B cell (primary cell): Measurements from ENCODE around the gene HOXB3. TPM values are rescaled to one million over a fixed set of nuclear protein-coding genes. Genes with fewer than 3 reads are reported as not detected.

Source experiments
- ATAC-seq: fragments of 200-7000 bp; cut with Tn5 transposase; one replicate; pipeline ENCODE4 v1.10.0; 2021; ENCODE audit warnings: low read depth, mild to moderate bottlenecking, moderate number of reproducible peaks, moderate library complexity
- CTCF ChIA-PET: fragments of 350-600 bp; sonication (Branson Sonifier 250); formaldehyde crosslinking; loops from one replicate; lab custom pipeline; 2021; ENCODE audit warnings: antibody characterized with exemption, inconsistent platforms; lab: Charles Lee
- POLR2A ChIA-PET: fragments of 350-600 bp; sonication (Branson Sonifier 250); formaldehyde crosslinking; loops from one replicate; lab custom pipeline; 2021; ENCODE audit warnings: antibody characterized with exemption; lab: Charles Lee
- DNase-seq: peaks from one replicate; pipeline ENCODE4 v3.0.0; 2013
- H2AFZ ChIP-seq: 2 replicates; pipeline ENCODE4 v1.6.1; 2012; ENCODE audit warnings: mild to moderate bottlenecking, low read depth, low read length; ENCODE audit not compliant: insufficient read depth, poor library complexity, severe bottlenecking
- H3K27ac ChIP-seq, 2 donors: 1 replicate in 1 of 2; 2 replicates in 1 of 2; pipeline ENCODE4 v1.5.1; 2012 to 2013; ENCODE audit warnings: low read length in 2 of 2, mild to moderate bottlenecking in 2 of 2, moderate library complexity in 1 of 2
- H3K27me3 ChIP-seq, 4 experiments: fragments of 200-600 bp in 1 of 4; sonication (generic) in 1 of 4; replicated peaks in 1 of 4; 1 replicate in 2 of 4; 2 replicates in 2 of 4; pipeline versions ENCODE4 v1.6.1 to v1.7.0; 2013 to 2016; ENCODE audit warnings: low read length in 3 of 4, mild to moderate bottlenecking in 2 of 4, mixed read lengths in 1 of 4, moderate library complexity in 1 of 4; ENCODE audit not compliant: insufficient read depth in 4 of 4, control insufficient read depth in 3 of 4; ENCODE audit errors: control extremely low read depth in 1 of 4
- H3K36me3 ChIP-seq, 2 experiments: replicated peaks in 1 of 2; 1 replicate in 1 of 2; 2 replicates in 1 of 2; pipeline versions ENCODE4 v1.6.1 to v1.7.1; 2013; ENCODE audit warnings: low read length in 1 of 2; ENCODE audit not compliant: insufficient read depth in 2 of 2, control insufficient read depth in 1 of 2; ENCODE audit errors: control extremely low read depth in 1 of 2, extremely low read depth in 1 of 2
- H3K4me1 ChIP-seq, 2 donors: fragments of 200-600 bp in 1 of 2; sonication (generic) in 1 of 2; 1 replicate in 1 of 2; 2 replicates in 1 of 2; pipeline versions ENCODE4 v1.5.1 to v1.6.1; 2013 to 2017; ENCODE audit warnings: low read length in 2 of 2; ENCODE audit not compliant: control insufficient read depth in 2 of 2, insufficient read depth in 2 of 2
- H3K4me2 ChIP-seq: replicated peaks from 2 replicates; pipeline ENCODE3; 2012; ENCODE audit warnings: mild to moderate bottlenecking, low read depth, low read length; ENCODE audit not compliant: poor library complexity, severe bottlenecking
- H3K4me3 ChIP-seq, 5 experiments: fragments of 200-600 bp in 1 of 5; sonication (generic) in 1 of 5; 1 replicate in 3 of 5; 2 replicates in 2 of 5; pipeline versions ENCODE4 v1.5.1 to v1.7.0; 2011 to 2016; ENCODE audit warnings: low read length in 4 of 5, mild to moderate bottlenecking in 4 of 5, low read depth in 2 of 5, control low read depth in 1 of 5, moderate library complexity in 1 of 5; ENCODE audit not compliant: insufficient read depth in 1 of 5; ENCODE audit errors: control extremely low read depth in 1 of 5, extremely low read depth in 1 of 5
- H3K79me2 ChIP-seq: fragments of 200-600 bp; sonication (generic); one replicate; pipeline ENCODE4 v1.6.0; 2016; ENCODE audit warnings: low read length; ENCODE audit not compliant: control insufficient read depth, insufficient read depth
- H3K9ac ChIP-seq: fragments of 200-600 bp; sonication (generic); 2 replicates; pipeline ENCODE4 v1.6.1; 2017; ENCODE audit warnings: mild to moderate bottlenecking, low read length, moderate library complexity
- H3K9me3 ChIP-seq, 3 donors: one replicate each; pipeline versions ENCODE4 v1.6.1 to v1.7.1; 2013; ENCODE audit warnings: low read length in 2 of 3; ENCODE audit not compliant: control insufficient read depth in 2 of 3, insufficient read depth in 1 of 3; ENCODE audit errors: control extremely low read depth in 1 of 3
- H4K20me1 ChIP-seq: 2 replicates; pipeline ENCODE4 v1.6.0; 2012; ENCODE audit warnings: mild to moderate bottlenecking, low read length; ENCODE audit not compliant: insufficient read depth, control insufficient read depth, poor library complexity, severe bottlenecking
- H3K27ac Mint-ChIP-seq: one replicate; pipeline ENCODE4 v1.8.0; 2021; ENCODE audit warnings: mixed read lengths
- H3K27me3 Mint-ChIP-seq: one replicate; pipeline ENCODE4 v1.8.0; 2021; ENCODE audit warnings: mixed read lengths
- H3K4me1 Mint-ChIP-seq: one replicate; pipeline ENCODE4 v1.8.0; 2021; ENCODE audit warnings: mixed read lengths
- H3K4me3 Mint-ChIP-seq: one replicate; pipeline ENCODE4 v1.8.0; 2021; ENCODE audit warnings: mixed read lengths
- H3K9me3 Mint-ChIP-seq: one replicate; pipeline ENCODE4 v1.8.0; 2022; ENCODE audit warnings: mixed read lengths; ENCODE audit not compliant: insufficient read depth
- CTCF ChIP-seq: fragments of 200-600 bp; IDR thresholded peaks from one replicate; pipeline ENCODE4 v1.8.0; 2022; ENCODE audit warnings: antibody characterized with exemption, mild to moderate bottlenecking
- EZH2 ChIP-seq: IDR thresholded peaks from 2 replicates; pipeline ENCODE4 v1.6.1; 2012; ENCODE audit warnings: borderline replicate concordance, low read depth, mild to moderate bottlenecking, moderate library complexity, low read length; ENCODE audit not compliant: insufficient read depth, poor library complexity, severe bottlenecking
- WGBS: methylation state at CpG from one replicate; pipeline ENCODE4 v1.1.5; 2013; ENCODE audit warnings: missing lambda C conversion rate; ENCODE audit not compliant: insufficient coverage; 5-methylcytosine and 5-hydroxymethylcytosine counted together
- intact Hi-C: fragments of 100-400 bp; cut with micrococcal nuclease; formaldehyde crosslinking; loops from one replicate; pipeline ENCODE4 v1.10.0; 2022
- polyA plus RNA-seq: library from polyadenylated mRNA; depleted of rRNA; stranded (reverse); fragments of >200 nt; gene quantifications from 2 replicates; pipeline ENCODE4 v1.2.3, GENCODE V29; 2012
- total RNA-seq, 2 donors: library from RNA; stranded (reverse); fragments of 120-200 nt in 1 of 2; gene quantifications; 1 replicate in 1 of 2; 2 replicates in 1 of 2; pipeline versions ENCODE4 v1.2.3 to v1.2.4, GENCODE V29; 2013 to 2022

Gene HOXB3
- total and polyA plus RNA-seq, 2 donors (not counting 1 experiment from before 2014, with no cell fraction given) = 3.0 to 4.0 TPM

GRCh38 chr17:48594538-48595277 is 4.7 kb upstream of the HOXB3 start:
- H3K9ac ChIP-seq = no peak overlapping the region
- H3K4me3 Mint-ChIP-seq = no peak overlapping the region
- no peak for ATAC-seq
- peaks cover 90% of the 10 kb centered on the region for H3K27me3 Mint-ChIP-seq
- H3K4me3 ChIP-seq = no peak overlapping the region
- peaks cover 0 to 21% (median 0%) of the 10 kb centered on the region in 3 donors for H3K9me3 ChIP-seq
- no peaks in the 10 kb centered on the region for H3K36me3 ChIP-seq
- ChIA-PET CTCF (interaction anchor here (1.1 to 5.6 kb wide), 4 partner anchors 243 to 287 kb away, joined by 3 to 68 read pairs (median 52); no protein-coding TSS in a partner anchor), POLR2A (no interaction called here)
- no peak overlapping the region for H3K4me2 ChIP-seq
- H4K20me1 ChIP-seq = peaks cover 8% of the 10 kb centered on the region
- H3K27ac Mint-ChIP-seq = no peak overlapping the region
- H3K27me3 ChIP-seq = peaks cover 0 to 99% (median 79%) of the 10 kb centered on the region in 4 experiments
- intact Hi-C loops = loop anchor here (5.0 kb wide), 1 partner anchor 133 kb away; the partner anchor contains the start of gene HOXB13
- no peaks in the 10 kb centered on the region for H3K79me2 ChIP-seq
- H3K9me3 Mint-ChIP-seq = no peaks in the 10 kb centered on the region
- H3K4me1 ChIP-seq = peaks cover 58 to 63% of the 10 kb centered on the region in 2 donors
- DNase-seq = no peak
- H2AFZ ChIP-seq = no peak overlapping the region
- peaks cover 56% of the 10 kb centered on the region for H3K4me1 Mint-ChIP-seq
- H3K27ac ChIP-seq = no peak overlapping the region
- no peak for TF ChIP-seq CTCF
- TF ChIP-seq EZH2 = no peak
- WGBS = 81% methylated on average over 23 of the region's 25 CpGs
